ELF-1 (cell line): ENCODE data around the gene DHRS4L2.
A peak's percentile ranks its signal among the peaks of the same experiment; 100 is the strongest.
"Not testable (repeated sequence)": the region's sequence is repeated elsewhere in the genome, so short reads cannot be mapped to it uniquely, and the experiment has no call there.

Experiments used
- DNase-seq: peaks from one replicate; pipeline ENCODE4 v3.0.0-alpha.2; 2016; ENCODE audit warnings: low read depth, low spot score

The DHRS4L2 gene

DNA sequence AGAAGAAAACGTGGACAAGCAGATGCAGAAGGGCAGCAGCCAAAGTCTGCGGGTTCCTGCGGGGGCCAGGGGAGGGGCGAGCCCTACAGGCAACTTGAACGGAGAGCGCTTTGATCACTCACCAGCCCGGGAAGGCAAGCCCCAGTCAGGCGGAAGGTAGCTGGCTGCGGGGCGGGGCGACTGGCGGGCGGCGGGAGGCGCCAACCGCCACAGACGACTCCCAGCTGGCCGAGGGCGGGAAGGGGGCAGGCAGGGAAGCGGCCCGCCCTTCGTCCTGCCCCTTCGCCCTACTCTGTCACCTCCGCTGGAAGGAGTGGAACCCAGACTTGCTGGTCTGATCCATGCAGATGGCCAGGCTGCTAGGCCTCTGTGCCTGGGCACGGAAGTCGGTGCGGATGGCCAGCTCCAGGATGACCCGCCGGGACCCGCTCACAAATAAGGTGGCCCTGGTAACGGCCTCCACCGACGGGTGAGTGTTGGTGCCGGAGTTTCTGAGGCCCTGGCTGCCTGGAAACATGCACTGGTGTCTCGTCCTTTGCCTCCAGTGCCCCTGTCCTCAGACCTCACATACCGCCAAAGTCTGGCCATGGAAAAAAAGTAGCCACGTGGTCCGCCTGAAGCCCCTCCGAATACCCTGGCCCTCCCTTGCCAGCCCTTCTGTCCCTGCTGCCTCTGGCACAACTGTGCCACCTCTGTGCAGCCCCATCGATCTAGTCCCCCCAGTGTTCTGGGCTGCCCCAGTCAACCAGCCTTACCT, at the start of gene DHRS4L2:
DHRS4L2 (plus strand) TSS at position 323 of the 757 bp plus-strand sequence; CDS start at position 342, 19 bp downstream.
- DNase-seq = peak; percentile 90

DNA sequence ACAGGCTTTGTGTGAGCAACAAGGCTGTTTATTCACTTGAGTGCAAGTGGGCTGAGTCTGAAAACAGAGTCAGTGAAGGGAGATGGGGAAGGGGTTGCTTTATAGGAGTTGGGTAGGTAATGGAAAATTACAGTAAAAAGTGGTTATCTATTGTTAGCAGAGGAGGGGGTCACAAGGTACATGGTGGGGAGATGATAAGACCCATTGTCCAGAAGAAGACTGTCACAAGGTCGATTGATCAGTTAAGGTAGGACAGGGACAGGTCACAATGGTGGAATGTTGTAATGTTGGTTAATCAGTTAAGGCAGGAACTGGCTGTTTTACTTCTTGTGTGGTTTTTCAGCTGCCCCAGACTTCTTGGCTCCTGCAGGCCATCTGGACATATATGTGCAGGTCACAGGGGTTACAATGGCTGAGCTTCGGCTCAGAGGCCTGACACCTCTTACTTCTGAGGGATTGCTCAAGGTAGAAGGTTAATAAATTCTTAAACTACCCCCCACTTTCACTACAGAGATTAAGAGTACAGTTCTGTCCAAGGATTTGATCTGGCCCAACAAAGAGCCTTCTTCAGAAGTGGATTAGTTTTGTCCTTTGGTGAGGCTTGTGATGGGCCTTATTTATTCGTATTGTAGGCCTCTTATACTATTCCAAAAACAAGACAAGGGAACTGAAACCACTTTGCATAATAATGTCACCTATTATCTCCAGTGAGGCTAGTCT, 49.0 kb upstream of the DHRS4L2 start:
- DNase-seq = no peak

DNA sequence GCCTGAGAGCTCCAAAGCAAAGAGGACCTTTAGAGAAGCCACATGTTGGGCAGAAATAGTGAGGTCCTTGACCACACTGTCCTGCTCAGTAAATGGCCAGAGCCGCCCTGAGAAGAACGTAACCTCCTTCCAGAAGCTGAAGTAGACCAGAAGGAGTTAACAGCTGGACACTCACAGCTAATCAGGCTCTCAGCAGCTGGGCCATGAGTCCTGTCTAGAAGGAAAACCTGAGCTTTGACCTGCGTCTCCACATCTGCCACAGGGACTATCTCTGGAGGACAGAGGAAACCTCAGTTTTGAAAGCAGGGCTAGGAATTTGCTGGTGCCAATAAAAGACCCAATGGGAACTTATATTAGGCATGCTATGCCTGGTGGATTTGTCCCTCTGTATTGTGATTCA, 47.5 kb upstream of the DHRS4L2 start:
- no peak for DNase-seq

DNA sequence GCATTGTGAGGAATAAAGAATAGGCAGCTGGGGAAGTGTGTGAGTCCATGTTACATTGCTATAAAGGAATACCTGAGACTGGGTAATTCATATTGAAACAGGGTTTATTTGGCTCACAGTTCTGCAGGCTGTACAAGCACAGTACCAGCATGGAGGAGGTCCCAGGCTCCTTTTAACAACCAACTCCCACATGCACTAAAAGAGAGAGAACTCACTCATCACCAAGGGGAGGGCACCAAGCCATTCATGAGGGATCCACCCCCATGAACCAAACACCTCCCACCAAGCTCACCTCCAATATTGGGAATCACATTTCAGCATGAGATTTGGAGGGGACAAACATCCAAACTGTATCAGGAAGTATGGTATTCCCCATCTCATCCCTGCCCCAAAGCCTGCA, 47.1 kb upstream of the DHRS4L2 start:
- no peak for DNase-seq

DNA sequence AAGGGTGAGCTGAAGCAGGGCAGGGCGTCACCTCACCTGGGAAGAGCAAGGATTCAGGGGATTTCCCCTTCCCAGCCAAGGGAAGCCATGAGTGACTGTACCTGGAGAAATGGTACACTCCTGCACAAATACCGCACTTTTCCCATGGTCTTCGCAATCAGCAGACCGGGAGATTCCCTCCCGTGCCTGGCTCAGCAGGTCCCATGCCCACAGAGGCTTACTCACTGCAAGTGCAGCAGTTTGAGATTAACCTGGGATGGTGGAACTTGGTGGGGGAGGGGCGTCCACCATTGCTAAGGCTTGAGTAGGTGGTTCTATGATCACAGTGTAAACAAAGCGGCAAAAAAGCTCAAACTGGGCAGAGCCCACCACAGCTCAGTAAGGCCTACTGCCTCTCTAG, 46.1 kb upstream of the DHRS4L2 start:
- DNase-seq = no peak

DNA sequence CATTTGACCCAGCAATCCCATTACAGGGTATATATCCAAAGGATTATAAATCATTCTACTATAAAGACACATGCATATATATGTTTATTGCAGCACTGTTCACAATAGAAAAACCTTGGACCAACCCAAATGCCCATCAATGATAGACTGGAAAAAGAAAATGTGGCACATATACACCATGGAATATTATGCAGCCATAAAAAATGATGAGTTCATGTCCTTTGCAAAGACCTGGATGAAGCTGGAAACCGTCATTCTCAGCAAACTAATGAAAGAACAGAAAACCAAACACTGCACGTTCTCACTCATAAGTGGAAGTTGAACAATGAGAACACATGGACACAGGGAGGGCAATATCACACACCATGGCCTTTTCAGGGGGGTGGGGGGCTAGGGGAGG, 39.7 kb upstream of the DHRS4L2 start:
- not testable (repeated sequence) for DNase-seq

DNA sequence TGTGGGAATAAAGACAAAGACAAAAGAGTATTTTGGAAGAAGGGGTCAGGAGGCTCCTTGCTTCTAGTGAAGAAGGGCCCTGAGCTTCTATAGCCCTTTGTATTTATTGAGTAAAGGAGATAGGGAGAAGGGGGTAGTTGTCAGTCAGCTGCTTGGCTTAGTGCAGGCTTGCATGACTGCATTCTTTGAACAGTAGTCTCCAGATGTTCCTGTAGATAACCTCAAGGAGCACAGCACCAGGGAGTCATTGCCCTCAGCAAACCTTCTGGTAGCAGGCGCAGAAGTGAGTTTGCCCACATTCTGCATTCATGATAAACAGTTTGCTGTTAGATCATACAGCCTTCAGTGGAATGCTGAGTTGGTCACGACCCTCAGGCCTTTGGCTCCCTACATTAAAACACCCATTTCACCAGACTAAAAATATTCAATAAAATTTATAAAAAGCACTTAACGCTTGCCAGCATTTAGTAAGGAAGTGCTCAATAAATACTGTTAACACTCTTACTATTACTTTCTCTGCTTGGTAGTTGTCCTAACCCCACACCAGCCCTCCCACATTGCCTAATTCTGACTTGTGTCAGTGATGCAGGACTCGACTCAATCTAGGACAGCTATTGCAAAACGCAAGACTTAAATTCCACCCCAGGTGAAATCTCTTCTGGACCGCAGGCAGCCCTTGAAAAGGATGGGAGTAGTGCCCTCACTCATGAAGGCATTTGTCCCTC, 38.2 kb upstream of the DHRS4L2 start:
- DNase-seq = no peak

DNA sequence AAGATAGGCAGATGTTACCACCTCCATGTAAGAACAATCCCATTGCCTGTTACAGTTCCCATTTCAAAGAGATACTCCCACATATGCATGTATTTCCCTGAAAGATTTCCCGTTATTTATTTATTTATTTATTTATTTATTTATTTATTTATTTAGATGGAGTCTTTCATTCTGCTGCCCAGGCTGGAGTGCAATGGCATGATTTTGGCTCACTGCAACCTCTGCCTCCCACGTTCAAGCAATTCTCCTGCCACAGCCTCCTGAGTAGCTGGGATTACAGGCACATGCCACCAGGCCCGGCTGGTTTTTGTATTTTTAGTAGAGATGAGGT, 37.6 kb upstream of the DHRS4L2 start:
- not testable (repeated sequence) for DNase-seq

DNA sequence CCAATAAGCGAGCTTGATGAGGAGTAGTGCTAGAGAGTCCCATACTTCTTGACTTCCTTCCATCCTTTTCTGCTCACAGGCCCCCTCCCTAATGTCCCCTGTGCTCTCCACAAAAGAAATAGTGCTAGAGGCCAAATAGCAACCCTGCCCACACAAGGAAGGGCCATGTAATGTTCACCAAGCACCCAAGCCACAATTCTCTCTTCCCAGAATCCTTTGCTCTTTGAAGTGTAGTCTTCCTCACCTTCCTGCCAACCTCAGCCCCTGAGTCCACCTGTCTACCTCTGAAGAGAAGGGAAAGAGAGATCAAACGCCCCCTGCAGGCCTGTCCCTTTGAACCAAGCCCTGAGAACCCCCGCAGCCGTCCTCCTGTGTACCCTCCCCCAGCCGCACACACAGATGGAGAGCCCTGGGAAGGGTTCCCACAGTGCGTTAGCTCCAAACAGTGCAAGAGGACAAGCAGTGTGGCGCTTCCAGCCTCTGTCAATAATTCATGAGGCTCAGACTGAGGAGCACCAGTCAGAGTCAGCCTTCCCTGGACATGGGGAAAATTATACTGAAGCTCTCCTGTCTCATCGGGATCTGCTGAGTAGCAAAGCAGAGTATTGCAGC, 37.0 kb upstream of the DHRS4L2 start:
- DNase-seq = peak; percentile 23

DNA sequence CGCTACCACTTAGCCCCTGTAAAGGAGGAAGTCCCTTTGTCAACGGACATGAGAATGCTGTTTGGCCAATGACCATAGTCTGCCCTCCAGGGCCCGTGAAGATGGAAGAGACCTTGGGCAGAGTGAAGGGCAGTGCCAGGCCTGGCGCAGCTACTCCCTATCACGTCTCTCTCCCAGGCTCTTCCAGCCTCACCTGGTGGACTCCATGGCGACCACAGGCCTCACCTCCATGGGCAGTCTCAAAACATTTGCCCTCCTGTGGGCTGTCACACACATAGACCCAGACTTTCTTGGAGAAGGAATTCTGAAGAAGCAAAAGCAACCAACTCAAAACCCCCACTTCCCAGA, 35.6 kb upstream of the DHRS4L2 start:
- DNase-seq = not testable (repeated sequence)

DNA sequence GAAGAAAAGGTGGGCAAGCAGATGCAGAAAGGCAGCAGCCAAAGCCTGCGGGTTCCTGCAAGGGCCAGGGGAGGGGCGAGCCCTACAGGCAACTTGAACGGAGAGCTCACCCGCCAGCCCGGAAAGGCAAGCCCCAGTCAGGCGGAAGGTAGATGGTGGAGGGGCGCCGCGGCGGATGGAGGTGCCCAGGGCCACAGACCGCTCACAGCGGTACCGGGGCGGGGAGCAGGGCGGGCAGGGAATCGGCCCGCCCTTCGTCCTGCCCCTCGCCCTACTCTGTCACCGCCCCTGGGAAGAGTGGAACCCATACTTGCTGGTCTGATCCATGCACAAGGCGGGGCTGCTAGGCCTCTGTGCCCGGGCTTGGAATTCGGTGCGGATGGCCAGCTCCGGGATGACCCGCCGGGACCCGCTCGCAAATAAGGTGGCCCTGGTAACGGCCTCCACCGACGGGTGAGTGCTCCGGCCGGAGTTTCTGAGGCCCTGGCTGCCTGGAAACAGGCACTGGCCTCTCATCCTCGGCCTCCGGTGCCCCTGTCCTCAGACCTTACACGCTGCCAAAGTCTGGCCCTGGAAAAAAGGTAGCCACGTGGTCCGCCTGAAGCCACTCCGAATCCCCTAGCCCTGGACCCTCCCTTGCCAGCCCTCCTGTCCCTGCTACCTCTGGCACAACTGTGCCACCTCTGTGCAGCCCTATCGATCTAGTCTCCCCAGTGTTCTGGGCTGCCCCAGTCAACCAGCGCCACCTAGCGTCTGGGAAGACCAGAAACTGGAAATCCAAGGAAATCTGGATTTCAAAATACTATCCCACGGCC, 35.1 kb upstream of the DHRS4L2 start, which contains the start of gene DHRS4:
DHRS4 (plus strand) TSS at position 307 of the 815 bp plus-strand sequence; CDS start at position 326, 19 bp downstream.
- peak; percentile 82 for DNase-seq

DNA sequence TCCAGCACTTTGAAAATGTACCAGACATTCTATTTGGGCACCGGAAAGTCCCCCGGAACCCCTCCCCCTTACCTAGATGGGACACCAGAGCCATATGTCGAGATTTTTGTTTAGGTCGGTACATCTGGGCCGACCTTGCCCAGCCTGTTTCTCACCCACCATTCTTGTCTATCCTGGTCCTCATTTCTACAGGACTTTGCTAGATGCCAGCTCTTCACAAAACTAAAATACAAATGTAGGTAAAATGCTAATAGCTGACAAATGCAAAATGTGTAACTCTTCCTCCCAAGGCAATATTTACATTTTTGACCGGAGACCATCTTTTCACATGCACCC, 34.5 kb upstream of the DHRS4L2 start:
- not testable (repeated sequence) for DNase-seq

DNA sequence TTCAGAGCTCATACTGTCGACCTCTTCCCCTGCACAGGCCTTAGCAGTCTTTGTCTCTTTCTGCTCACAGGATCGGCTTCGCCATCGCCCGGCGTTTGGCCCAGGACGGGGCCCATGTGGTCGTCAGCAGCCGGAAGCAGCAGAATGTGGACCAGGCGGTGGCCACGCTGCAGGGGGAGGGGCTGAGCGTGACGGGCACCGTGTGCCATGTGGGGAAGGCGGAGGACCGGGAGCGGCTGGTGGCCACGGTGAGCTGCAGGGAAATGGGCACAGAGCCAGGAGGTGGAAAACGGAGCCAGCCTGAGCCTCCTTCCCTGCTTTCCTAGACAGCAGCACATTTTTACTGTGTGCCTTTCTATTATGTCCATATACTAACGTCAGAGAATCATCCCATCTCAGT, 33.8 kb upstream of the DHRS4L2 start:
- not testable (repeated sequence) for DNase-seq

DNA sequence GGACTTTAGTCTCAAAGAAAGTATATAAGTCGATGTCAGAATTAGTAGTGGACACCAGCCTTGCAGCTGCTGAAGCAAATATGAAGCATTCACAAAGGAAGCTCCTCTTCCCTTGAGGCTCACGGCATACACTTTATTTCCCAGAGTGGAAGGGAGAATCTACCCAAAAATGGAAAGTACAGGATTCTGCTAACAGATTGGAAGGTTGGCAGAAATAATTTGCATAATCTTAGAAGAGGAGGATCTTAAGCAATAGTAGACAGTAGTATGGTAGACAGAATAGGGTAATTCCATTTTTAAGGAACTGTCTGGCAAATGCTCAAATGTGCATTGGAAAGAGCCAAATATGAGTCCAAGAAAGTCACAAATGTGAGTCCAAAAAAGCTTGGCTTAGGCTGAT, 32.9 kb upstream of the DHRS4L2 start:
- DNase-seq = not testable (repeated sequence)

DNA sequence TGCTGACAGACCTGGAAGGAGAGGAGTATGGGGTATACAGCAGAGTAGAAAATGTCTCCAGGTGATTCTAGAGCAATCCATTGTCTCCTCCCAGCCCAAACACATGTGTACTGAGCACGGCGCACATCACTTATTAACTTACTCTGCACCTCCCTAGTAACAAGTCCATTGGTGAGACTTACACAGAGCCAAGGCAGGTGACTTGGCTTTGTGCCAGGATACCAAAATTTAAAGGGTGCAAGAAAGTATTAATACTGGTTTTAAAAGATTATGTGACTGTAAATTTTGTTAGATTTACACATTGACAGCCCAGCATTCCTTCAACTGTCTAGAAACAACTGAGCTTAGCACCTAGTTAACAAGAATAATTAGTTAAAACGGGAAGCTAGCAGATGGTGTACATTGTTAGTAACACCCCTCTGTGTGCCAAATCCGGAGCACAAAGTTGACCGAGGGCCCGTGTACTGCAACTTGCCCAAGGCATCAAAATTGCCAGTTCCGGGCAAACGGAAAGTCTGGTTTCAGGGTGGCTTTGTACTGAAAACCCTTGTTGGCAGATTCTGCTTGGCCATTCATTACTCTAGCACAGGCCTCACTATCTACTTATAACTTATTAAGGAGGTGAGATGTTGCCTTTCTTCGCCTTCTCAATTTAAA, 30.7 kb upstream of the DHRS4L2 start:
- DNase-seq = not testable (repeated sequence)

DNA sequence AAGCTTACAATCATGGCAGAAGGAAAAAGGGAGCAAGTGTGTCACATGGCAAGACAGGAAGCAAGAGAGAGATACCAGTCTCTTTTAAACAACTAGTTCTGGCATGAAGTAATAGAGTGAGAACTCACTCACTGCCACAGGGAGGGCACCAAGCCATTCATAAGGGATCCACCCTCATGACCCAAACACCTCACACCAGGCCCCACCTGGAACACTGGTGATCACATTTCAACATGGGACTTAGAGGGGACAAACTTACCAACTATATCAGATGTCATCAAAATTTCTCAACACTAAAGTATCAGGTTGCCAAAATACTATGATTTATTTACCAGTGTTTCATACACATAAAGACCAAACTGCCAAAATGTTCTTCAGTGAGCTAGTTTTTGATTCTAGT, 27.8 kb upstream of the DHRS4L2 start:
- not testable (repeated sequence) for DNase-seq

DNA sequence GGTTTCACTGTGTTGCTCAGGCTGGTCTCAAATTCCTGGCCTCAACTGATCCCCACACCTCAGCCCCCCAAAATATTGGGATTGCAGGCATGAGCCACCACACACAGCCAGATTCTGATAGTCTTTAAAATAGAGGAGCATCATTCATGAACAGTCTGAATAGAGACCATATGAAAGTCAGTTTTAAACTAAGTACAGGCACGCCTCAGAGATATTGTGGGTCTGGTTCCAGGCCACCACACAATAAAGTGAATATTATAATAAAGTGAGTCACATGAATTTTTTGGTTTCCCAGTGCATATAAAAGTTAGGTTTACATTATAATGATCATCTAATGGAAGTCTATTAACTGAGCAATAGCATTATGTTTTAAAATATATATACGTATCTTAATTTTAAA, 27.0 kb upstream of the DHRS4L2 start:
- DNase-seq = not testable (repeated sequence)

DNA sequence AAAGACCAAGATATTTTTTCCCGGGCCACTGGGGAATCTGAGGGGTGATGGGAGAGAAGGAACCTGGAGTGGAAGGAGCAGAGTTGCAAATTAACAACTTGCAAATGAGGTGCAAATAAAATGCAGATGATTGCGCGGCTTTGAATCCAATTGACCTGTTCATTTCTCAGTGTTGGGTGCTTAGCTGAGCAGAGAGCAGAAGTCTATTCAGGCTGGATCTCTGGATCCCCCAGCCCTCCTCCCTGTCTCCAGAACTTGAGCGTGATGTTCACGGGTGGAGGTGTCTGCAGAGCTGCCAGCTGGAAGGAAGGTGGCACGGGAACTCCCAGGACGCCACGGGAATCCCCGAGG, 19.6 kb upstream of the DHRS4L2 start:
- DNase-seq = not testable (repeated sequence)

DNA sequence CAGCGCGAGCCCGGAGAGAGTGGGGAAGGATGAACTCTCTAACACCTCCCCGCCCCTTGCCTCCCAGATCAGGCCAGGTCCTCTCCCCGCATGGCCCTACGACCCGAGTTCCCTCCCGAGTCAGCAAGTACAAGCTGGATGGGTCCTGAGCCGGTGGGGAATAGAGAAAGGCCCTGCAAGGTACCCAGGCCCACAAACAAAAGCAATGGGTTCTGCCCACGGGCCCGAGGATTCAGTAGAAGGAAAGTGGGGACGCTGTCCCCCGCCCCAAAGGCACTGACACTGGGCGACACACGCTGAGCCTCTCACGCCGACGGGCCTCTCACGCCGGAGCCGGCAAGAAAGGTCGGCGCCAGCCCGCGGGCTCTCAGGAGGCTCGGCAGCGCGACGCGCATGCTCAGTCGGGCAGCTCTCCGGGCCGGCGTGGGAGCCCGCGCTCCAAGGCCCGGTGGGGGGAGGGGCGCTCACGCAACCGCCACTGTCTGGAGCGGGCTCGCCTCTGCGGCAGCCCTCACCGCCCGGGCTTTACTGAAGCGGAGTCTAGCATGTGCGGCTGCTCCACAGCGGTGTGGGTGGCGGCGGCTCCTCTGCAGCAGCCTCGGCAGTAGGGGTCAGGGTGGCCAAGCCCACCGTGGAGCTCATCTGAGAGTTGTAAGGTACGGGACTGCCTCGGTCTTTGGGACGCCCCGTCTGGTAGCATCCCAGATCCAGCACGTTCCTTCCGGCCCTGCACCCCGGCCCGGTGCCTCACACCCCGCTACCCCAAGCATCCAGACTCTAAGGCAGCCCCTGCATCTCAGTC, 19.0 kb upstream of the DHRS4L2 start:
- DNase-seq = peak; percentile 55

DNA sequence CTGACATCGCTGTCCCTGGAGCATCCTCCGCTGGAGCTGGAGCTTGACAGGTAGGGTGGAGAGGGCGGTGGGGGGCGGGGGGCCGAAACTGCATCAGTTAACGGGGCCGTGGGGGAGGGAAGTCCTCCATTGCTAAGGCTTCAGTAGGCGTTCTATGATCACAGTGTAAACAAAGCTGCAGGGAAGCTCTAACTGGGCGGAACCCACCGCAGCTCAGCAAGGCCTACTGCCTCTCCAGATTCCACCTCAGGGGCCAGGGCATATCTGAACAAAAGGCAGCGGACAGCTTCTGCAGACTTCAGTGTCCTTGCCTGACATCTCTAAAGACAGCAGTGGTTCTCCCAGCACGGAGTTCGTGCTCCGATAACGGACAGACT, 18.5 kb upstream of the DHRS4L2 start:
- DNase-seq = not testable (repeated sequence)
